Activated gamma-delta T cell treated with anti-CD3 and anti-CD28 coated beads, Interleukin-2, amount 50 U/mL, for 16 hours (primary cell): ENCODE measurements around the gene GRB7.
"Not testable (repeated sequence)": the region's sequence is repeated elsewhere in the genome, so short reads cannot be mapped to it uniquely, and the experiment has no call there.

ENCODE experiments used
- DNase-seq: peaks from one replicate; pipeline ENCODE4 v3.0.0-alpha.2; 2020; ENCODE audit warnings: low read depth

The GRB7 gene

GRCh38 chr17:39737760-39738567 lies at the start of gene GRB7:
TSS of gene GRB7 (plus strand) at chr17:39737938. CDS start at chr17:39742302, 4,364 bp downstream.
- DNase-seq, result no peak

GRCh38 chr17:39688475-39688835 lies 49.3 kb upstream of the GRB7 start:
- no peak for DNase-seq

- DNase-seq, result no peak
These were observed 48.8 kb upstream of the GRB7 start for GRCh38 chr17:39688945-39689344.

GRCh38 chr17:39694593-39694992 lies 43.1 kb upstream of the GRB7 start:
- no peak for DNase-seq

- no peak for DNase-seq
These were observed 42.7 kb upstream of the GRB7 start for GRCh38 chr17:39695089-39695474.

- DNase-seq, result no peak
These were observed 41.0 kb upstream of the GRB7 start for GRCh38 chr17:39696731-39697130.

- no peak for DNase-seq
These were observed 39.8 kb upstream of the GRB7 start for GRCh38 chr17:39697961-39698360.

GRCh38 chr17:39699157-39699817 lies 38.5 kb upstream of the GRB7 start:
- not testable (repeated sequence) for DNase-seq

GRCh38 chr17:39699818-39700147 lies 38.0 kb upstream of the GRB7 start, which contains the start of gene ERBB2:
TSS of gene ERBB2 (plus strand) at chr17:39700064. CDS start at chr17:39700239, 175 bp downstream.
- no peak for DNase-seq

GRCh38 chr17:39700148-39700987 lies 37.4 kb upstream of the GRB7 start:
- DNase-seq, result no peak

GRCh38 chr17:39701012-39701783 lies 36.5 kb upstream of the GRB7 start:
- no peak for DNase-seq

- DNase-seq, result no peak
These were observed 35.8 kb upstream of the GRB7 start for GRCh38 chr17:39701784-39702422.

GRCh38 chr17:39702901-39703893 lies 34.5 kb upstream of the GRB7 start:
- no peak for DNase-seq

- DNase-seq, result no peak
These were observed 33.8 kb upstream of the GRB7 start for GRCh38 chr17:39703913-39704312.

- DNase-seq, result no peak
These were observed 32.8 kb upstream of the GRB7 start for GRCh38 chr17:39704821-39705551.

- DNase-seq, result no peak
These were observed 31.9 kb upstream of the GRB7 start for GRCh38 chr17:39705786-39706348.

- no peak for DNase-seq
These were observed 31.4 kb upstream of the GRB7 start for GRCh38 chr17:39706383-39706782.

GRCh38 chr17:39706921-39707337 lies 30.8 kb upstream of the GRB7 start:
- no peak for DNase-seq
